Measurements from ENCODE around the gene SLC47A2.

The SLC47A2 gene

GRCh38 chr17:19738073-19738449 lies 21.7 kb upstream of the SLC47A2 start:
- in situ Hi-C loops (cut with MboI; ENCODE audit: low pct_unique_long_range_greater_than_20kb, low sequenced_read_pairs, unreplicated experiment), result no loop called here
- TF ChIP-seq CTCF (IDR thresholded peaks at IDR 0.05; ENCODE audit: extremely low read depth, insufficient read depth, missing control alignments), result no peak
- DNase-seq (ENCODE audit: low spot score), result no peak

- no peak for DNase-seq (ENCODE audit: low spot score)
- in situ Hi-C loops (cut with MboI; ENCODE audit: low pct_unique_long_range_greater_than_20kb, low sequenced_read_pairs, unreplicated experiment), result no loop called here
- no peak for TF ChIP-seq CTCF (IDR thresholded peaks at IDR 0.05; ENCODE audit: extremely low read depth, insufficient read depth, missing control alignments)
These were observed 21.1 kb upstream of the SLC47A2 start for GRCh38 chr17:19737305-19738072.

GRCh38 chr17:19736071-19736470 lies 19.7 kb upstream of the SLC47A2 start:
- no peak for DNase-seq (ENCODE audit: low spot score)
- TF ChIP-seq CTCF (IDR thresholded peaks at IDR 0.05; ENCODE audit: extremely low read depth, insufficient read depth, missing control alignments), result no peak
- in situ Hi-C loops (cut with MboI; ENCODE audit: low pct_unique_long_range_greater_than_20kb, low sequenced_read_pairs, unreplicated experiment), result no loop called here

- no peak for TF ChIP-seq CTCF (IDR thresholded peaks at IDR 0.05; ENCODE audit: extremely low read depth, insufficient read depth, missing control alignments)
- no peak for DNase-seq (ENCODE audit: low spot score)
- in situ Hi-C loops (cut with MboI; ENCODE audit: low pct_unique_long_range_greater_than_20kb, low sequenced_read_pairs, unreplicated experiment), result no loop called here
These were observed 17.7 kb upstream of the SLC47A2 start for GRCh38 chr17:19733953-19734526.

- in situ Hi-C loops (cut with MboI; ENCODE audit: low pct_unique_long_range_greater_than_20kb, low sequenced_read_pairs, unreplicated experiment), result no loop called here
- TF ChIP-seq CTCF (IDR thresholded peaks at IDR 0.05; ENCODE audit: extremely low read depth, insufficient read depth, missing control alignments), result no peak
- no peak for DNase-seq (ENCODE audit: low spot score)
These were observed 15.2 kb upstream of the SLC47A2 start for GRCh38 chr17:19731626-19732025.

- in situ Hi-C loops (cut with MboI; ENCODE audit: low pct_unique_long_range_greater_than_20kb, low sequenced_read_pairs, unreplicated experiment), result no loop called here
- no peak for TF ChIP-seq CTCF (IDR thresholded peaks at IDR 0.05; ENCODE audit: extremely low read depth, insufficient read depth, missing control alignments)
- DNase-seq (ENCODE audit: low spot score), result no peak
These were observed 14.5 kb upstream of the SLC47A2 start for GRCh38 chr17:19730843-19731242.

Measured in GM13977 (cell line).